Measurements from ENCODE around the gene SFXN5.

SFXN5 gene

DNA sequence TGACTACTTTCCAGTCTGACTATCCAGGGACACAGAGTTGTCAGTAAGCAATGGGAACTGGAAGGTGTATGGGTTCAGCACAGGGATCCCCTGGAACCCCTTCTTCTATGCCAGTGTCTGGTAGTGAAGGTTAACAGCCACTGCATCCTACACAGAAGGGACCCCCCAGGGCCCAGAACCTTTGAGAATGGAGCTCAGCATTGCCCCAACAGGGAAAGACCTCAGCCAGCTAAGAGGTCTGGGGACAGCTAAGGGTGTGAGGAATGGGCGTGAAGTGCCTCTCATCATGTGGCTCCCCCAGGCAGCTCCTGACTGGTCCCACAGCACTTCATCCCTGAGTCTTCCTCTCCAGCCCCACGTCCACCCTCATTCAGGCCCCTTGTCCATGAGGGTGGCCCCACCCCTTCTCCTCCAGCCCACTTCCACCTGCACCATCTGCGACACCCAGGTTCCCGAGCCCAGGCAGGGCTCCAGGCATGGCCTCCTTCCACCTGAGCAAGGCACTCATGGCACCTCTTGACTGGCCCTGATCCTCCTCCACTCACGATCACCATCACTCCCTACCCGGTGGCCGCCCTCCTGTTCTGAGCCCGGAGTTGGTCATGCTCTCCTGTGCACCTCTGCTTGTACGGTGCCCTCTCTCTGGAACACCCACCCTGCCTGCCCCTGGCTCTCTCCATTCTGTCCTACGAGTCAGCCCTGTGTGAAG is 77.1 kb downstream of the SFXN5 start:
- no peak for DNase-seq (ENCODE audit: low read depth, low spot score)

GRCh38 chr2:72993933-72994280 is 77.6 kb downstream of the SFXN5 start:
- DNase-seq (ENCODE audit: low read depth, low spot score): no peak

GRCh38 chr2:72993147-72993932 is 78.2 kb downstream of the SFXN5 start:
- DNase-seq (ENCODE audit: low read depth, low spot score): no peak

GRCh38 chr2:72992734-72993102 is 78.8 kb downstream of the SFXN5 start:
- no peak for DNase-seq (ENCODE audit: low read depth, low spot score)

GRCh38 chr2:72991980-72992733 is 79.4 kb downstream of the SFXN5 start:
- DNase-seq (ENCODE audit: low read depth, low spot score): no peak

GRCh38 chr2:72991439-72991725 is 80.1 kb downstream of the SFXN5 start:
- no peak for DNase-seq (ENCODE audit: low read depth, low spot score)

GRCh38 chr2:72990695-72991438 is 80.6 kb downstream of the SFXN5 start:
- no peak for DNase-seq (ENCODE audit: low read depth, low spot score)

DNA sequence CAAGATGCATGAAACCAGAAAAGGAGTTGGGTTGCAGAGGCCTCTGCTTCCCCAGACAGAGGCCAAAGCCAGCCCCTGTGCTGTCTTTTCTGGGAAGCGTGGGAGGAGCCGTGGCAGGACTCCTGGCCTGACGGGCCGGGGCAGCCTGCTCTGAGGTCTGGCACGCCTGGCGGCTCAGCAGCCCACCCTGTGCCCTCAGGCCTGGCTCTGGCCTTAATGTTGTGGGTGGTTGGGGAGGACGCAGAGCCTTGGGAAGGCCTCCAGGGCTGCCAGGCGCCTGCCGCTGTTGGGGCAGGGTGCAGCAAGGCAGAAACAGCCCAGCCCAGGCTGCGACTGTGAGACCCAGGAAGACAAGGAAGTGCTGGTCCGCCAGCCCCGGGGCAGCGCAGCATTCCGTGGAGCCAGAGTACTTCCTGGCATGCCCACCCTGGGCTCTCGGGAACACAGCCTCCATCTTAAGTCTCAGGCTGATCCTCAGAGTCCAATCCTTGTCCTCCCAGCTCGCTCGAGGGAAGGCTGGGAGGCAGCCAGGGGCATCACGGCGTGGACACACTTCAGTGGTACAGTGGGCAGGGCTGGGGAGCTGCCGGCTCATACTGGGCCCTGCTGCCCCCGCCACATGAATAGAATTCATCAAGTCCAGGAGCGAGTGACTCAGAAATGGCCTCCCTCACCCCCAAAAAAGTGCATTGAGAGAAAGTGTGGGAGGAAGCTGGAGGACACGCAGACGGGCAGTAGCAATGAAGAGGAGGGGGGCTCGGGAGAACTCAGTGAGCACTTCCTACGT is 81.5 kb downstream of the SFXN5 start:
- no peak for DNase-seq (ENCODE audit: low read depth, low spot score)

GRCh38 chr2:72988726-72989273 is 82.7 kb downstream of the SFXN5 start:
- DNase-seq (ENCODE audit: low read depth, low spot score): no peak

DNA sequence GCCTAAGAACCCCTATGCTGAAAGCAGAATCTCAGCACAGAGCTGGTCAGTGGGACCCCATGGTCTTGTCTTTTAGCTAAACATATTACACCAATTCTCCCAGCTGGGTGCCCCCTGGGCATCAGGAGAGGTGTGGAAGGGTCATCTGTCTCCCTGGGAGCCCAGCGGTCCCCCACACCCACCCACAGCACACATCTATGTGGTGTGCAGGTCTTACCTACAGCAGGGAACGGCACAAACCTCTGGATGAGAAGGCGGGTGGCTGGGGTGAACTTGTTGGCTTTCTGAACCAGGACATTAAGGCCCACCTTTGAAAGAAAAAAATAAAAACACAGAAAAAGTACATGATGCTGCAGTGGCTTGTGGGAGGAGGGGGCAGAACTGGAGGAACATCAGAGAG is 83.5 kb downstream of the SFXN5 start:
- no peak for DNase-seq (ENCODE audit: low read depth, low spot score)

DNA sequence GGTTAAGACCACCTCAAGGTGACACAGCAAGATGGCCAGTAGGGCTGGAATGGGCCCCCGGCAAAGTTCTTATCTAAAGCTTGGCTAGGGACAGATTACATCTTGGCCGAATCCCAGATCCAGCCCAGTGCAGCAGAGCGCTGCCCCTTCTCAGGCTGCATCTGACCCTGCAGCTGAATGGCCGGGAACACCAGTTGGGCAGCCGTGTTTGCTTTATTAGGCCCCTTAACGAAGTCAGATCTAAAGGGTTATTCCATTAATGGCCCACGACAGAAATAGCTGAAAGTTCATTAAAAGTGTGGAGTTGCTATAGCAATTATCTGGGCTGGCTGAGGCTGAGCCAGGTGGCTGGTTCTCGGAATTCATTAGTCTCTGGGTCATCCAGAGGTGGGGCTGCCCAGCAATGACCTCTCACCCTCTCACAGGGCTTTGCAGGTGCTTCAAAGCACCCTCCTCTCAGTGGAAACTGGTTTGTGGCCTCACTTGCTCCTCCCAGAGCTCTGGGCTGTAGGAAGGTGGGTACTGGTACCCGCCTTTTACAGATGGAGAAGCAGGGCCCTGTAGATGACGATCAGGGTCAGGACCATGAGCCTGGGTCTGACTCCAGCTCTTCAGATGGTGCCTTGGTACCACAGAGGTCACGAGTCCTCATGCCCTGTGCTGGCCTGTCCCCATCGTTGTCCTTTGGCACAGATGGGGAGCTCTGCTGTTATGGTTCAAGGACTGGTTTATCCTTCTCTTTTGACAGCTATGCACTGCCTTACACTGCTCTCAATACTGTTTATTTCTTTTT is 85.4 kb downstream of the SFXN5 start:
- DNase-seq (ENCODE audit: low read depth, low spot score): no peak

DNA sequence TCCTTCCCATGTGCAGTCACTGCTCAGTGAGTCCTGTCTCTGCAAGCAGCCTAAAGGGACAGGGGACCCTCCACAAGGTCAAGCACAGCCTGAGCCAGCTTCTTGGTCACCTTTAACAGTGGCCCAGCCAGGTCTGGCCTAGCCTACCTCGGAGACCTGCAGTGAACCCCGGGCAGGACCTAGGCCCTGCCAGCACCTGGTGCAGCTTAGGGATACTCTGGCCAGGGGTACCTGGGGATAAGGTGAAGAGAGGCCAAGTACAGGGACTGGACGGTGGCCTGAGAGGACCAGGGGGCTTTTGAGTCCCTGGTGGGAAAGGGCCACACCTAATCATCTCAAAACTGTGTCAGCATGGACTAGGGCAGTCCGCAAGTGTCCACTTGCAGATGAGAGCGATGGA is 86.4 kb downstream of the SFXN5 start:
- no peak for DNase-seq (ENCODE audit: low read depth, low spot score)

GRCh38 chr2:72984172-72984671 is 87.3 kb downstream of the SFXN5 start:
- DNase-seq (ENCODE audit: low read depth, low spot score): no peak

- DNase-seq (ENCODE audit: low read depth, low spot score): no peak
Measured at GRCh38 chr2:72983500-72984161, 87.9 kb downstream of the SFXN5 start.

DNA sequence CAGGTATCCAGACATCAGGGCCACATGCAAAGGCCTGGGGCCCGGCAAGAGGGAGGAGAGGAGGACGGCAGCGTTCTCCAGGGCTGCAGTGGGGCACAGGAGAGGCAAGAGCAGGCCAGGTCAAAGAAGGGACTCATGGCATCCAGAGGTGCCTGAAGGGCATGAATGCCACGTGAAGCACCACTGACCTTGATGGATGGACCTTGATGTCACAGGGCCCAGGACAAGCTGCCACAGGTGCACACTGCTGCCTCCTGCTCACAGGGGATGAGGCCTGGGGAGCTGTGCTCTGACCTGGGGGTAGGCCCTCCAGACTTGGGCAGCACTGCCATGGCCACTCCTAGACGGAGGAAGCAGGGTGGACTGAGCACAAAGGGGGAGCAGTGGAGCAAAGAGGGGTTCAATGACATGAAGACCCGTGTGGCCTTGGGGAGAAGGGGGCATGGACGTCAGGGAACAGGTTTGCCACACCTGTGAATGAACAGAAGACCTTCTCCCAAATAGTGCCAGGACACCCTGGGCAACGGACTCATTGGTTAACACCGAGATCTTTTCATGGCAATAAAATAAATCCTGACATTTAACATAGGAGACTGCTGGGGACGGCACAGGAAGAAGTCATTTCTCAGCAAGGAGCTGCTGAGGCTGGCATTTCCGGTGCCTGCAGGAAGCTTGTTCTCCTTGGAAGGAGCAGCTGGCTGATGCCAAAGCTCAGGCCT is 88.6 kb downstream of the SFXN5 start:
- DNase-seq (ENCODE audit: low read depth, low spot score): no peak

- no peak for DNase-seq (ENCODE audit: low read depth, low spot score)
Measured at GRCh38 chr2:72982219-72982618, 89.3 kb downstream of the SFXN5 start.

DNA sequence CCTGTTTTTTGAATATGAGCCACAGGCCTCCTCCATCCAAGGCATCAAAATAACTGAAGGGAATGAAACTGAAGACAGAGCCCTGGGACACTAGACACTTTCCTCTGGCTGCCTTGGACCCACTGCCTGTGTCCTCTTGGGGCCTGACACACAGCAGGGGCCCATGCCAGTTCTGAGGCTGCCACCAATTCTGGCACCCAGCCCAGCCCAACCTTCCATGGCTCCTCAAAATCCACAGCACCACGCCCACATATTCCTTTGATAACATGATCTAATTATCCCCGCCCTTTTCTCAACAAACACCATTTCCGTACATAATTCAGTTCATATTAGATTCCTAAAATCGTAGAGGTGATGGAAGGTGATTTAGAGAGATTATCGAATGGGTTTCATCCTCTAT is 90.0 kb downstream of the SFXN5 start:
- DNase-seq (ENCODE audit: low read depth, low spot score): no peak

GRCh38 chr2:72980535-72981217 is 90.8 kb downstream of the SFXN5 start:
- DNase-seq (ENCODE audit: low read depth, low spot score): no peak

Measured in smooth muscle cell of the brain vasculature (primary cell).